Amygdala (tissue), 56 donors: ENCODE data around the gene TSKS.

Experiments used
- DNase-seq, 56 donors: peaks; one replicate each; lab custom pipeline; 2025; lab: John Stamatoyannopoulos, UW

Gene TSKS

DNA sequence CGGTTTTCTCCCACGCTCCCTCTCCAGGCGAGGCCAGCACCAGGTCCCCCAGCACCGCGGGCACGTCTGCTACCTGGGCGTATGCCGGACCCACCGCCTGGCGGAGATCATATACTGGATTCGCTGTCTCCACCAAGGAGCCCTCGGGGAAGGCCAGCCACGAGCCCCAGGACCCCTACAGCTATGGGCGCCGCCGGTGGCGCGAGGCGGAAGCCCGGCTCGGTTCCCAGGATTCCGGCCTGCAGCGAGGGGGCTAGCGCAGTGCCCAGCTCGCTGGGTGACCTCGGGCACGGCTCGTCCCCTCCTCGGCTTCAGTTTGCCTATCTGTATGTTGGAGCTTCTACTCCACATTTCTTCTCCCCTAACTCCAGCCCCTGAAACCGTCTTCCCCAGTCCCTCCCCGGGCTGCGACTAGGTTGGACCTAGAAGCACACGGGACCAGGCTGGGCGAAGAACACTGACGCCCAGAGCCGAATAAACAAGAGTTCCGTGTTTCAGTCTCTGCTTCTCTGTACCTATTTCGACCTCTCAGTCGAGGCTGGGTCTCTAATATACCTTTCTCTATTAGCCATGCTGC lies 72.9 kb downstream of the TSKS start:
- DNase-seq = peak in 6 of 56 donors; percentile 8 to 50 (median 32)
